Dermis microvascular lymphatic vessel endothelial cell (primary cell): ENCODE data around the gene TESMIN. TPM values are rescaled to one million over a fixed set of nuclear protein-coding genes. Genes with fewer than 3 reads are reported as not detected.
A peak's percentile ranks its signal among the peaks of the same experiment; 100 is the strongest.

Source experiments
- DNase-seq, 2 donors: peaks; one replicate each; pipeline versions ENCODE4 v3.0.0 to v3.0.0-alpha.2; 2010; ENCODE audit warnings: low read depth in 2 of 2
- total RNA-seq: library from RNA; depleted of rRNA; stranded (reverse); fragments of >200 nt; gene quantifications from 2 replicates; pipeline ENCODE4 v1.2.1, GENCODE V29; 2014

TESMIN gene
- total RNA-seq, 1 donor from 2014 or later: 2.1 TPM

GRCh38 chr11:68761801-68762200 lies 10.5 kb upstream of the TESMIN start:
- no peak for DNase-seq

GRCh38 chr11:68759991-68760390 lies 8.7 kb upstream of the TESMIN start:
- DNase-seq: no peak

DNA sequence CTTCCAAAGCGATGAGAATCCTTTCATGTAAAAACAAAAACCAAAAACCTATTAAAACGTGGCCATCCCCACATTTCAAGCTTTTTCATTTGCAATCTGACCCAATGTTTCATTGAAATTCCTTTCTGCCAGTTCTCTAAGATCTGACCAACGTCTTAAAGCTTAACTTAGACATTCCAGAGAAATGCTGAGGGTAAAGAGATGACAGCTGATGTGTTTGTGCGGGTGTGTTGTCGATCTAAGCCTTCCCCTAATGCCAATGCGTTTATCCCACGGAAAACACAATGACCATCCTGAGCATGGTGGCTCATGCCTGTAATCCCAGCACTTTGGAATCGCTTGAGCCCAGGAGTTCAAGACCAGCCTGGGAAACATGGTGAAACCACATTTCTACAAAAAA lies 6.4 kb upstream of the TESMIN start:
- DNase-seq: no peak

DNA sequence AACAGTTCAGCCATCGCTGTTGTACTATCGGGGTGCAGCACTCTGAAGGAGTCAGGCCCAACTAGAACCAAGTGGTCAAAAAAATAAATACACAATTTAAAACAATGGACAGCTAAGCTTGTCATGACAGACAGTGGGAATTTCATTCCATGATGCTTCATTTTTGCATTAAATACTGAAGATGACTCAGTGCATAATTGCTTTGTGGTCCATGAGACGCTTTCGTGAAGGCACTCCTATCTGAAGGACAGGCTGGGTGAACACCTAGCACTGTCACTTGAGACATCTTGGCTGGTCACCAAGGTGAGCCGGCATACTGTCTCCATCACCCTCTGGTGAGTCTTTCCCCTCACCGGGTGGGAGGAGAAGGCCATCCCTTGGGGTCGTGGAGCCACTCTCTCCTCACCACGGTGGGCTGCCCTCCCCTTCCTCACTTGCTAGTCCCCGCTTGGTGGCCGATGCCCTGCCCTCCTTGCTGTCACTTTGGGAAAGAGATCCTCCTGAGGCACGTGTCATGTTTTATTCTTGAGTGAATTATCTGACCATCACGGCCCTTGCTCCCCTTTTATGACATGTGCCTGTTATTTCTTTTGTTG lies 4.9 kb upstream of the TESMIN start:
- no peak for DNase-seq

GRCh38 chr11:68753300-68753699 lies 2.0 kb upstream of the TESMIN start:
- DNase-seq: no peak

DNA sequence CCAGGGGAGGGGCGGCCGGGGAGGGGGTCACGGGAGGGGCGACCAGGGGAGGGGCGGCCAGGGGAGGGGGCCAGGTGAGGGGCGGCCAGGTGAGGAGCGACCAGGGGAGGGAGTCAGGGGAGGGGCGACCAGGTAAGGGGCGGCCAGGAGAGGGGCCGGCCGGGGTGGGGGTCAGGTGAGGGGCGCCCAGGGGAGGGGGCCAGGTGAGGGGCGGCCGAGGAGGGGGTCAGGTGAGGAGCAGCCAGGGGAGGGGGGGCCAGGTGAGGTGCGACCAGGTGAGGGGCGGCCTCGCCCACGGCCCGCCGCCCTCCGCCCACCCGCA lies 355 bp downstream of the TESMIN start:
- DNase-seq: no peak

DNA sequence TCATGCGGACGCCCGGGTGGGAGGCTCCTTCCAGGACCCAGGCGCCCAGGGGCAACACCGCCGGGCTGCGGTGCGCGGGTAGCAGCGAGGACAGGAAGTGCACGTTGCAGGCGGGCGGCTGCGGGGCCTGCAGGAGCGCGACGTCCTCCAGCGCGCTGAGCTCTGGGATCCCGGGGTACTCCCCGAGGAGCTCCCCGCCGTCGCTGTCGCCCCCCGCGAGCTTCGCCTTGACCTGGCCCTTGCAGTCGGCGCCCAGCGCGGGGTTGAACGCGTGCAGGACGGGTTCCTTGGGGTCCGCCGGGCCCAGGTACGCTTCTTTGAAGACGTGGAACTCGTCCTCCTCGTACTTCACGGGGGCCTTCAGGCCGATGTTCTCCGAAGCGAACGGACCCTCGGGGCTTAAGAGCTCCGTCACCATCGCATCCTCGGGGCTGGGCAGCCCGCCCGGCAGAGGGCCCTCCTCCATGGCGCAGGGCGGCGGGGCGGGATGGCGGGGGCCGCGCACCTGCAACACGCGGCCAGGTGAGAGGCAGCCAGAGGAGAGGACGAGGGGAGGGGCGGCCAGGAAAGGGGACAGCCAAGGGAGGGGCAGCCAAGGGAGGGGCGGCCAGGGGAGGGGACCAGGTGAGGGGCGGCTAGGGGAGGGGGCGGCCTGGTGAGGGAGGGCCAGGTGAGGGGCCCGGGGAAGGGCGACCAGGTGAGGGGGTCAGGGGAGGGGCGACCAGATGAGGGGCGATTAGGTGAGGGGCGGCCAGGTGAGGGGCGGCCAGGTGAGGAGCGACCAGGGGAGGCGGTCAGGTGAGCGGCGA lies 921 bp downstream of the TESMIN start:
- peak in 1 of 2 donors; percentile 6 for DNase-seq

DNA sequence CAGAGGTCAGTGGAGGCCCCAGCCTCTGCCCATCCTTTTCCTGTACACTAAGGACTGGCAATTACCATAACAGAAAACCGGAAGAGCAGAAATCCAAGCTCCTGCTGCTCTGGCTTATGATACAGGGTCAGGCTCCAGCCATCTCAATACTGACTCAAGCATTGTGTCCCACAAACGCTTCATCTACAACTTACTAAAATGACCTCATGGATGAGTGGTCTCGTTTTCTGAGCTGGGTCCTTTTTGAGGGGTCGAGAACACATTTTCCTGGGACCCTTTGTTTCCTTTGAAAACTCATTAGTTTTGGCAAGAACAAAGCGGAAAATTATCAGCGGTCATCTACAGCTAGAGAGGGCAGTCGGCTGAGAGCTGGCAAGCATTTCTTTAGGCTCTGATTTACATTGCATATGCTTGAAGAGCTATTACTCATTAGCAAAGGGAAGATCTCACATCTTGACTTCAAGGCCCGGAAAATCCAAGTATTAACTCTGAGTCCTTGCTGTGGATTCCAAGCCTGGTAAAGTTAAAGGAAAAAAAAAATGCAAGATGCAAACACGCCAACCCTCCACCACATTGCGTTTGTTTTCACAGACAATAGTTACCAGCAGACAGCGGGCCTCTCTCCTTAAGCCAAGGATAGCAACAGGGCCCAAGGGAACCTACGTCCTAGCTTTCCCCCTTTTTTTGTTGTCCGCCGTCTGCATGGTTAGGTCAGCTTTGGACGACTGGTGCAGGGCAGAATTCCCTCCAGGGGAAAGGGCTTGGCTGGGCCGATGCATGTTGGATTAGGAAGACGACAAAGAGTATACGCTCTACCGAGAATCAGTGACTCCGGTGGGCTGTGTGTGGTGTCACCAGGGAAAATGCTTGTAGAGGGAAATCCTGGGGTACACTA lies 1.8 kb downstream of the TESMIN start:
- DNase-seq: peak in 1 of 2 donors; percentile 90

DNA sequence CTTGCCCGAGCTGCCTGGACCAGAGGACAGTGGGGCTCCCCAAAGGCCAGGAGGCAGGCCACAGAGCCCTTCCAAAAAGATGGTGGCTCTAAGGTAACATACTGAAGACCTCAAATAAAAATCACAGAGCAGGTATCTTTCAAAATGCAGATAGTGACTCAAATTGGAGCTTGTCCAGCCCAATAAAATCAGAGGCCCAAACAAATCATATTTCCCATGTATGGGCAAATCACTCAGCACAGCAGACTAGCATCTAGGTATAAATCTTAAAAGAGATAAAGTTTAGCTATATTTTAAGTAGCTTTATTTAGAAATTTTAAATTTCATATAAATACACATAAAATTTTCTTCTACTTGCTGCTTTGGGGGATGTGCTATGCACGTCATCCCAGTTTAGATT lies 3.3 kb downstream of the TESMIN start:
- no peak for DNase-seq

DNA sequence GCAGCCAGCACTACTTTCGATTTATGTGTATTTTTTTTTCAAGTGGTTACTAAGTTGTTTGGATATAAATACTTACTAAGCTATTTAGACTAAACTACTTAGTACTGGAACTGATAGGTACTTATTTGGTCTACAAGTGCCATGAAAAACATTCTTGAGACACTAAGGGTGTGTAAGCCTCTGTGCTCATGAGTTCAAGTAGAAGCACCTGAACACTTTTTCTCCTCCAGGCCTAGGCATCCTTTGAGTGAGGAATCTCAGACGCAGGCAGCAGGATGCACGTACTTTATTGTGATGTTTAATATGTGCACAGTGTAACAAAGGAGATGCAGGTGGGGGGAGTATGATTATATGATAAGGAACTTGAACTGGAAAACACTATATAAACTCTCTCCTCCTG lies 7.8 kb downstream of the TESMIN start:
- DNase-seq: no peak

GRCh38 chr11:68741463-68741862 lies 9.9 kb downstream of the TESMIN start:
- DNase-seq: no peak

GRCh38 chr11:68735646-68736045 lies 15.7 kb downstream of the TESMIN start:
- DNase-seq: no peak

GRCh38 chr11:68735125-68735524 lies 16.2 kb downstream of the TESMIN start:
- no peak for DNase-seq

DNA sequence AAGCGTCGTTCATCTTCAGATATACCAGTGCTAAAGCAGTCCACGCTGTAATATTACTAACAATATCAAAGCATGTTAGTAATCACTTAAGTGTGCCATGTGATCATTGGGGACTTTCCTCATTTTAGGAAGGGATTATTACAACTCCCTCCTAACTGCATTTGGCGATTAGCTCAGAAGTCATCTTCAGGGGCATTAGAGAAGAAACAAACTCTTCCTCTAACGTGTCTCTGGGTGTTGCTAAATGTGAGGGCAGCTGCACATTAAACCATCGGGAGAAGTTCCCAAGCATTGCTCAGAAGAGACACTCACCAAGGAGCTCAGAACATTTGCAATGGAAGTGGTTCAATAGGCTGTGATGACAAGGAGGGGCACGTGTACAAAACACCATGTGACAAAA lies 17.2 kb downstream of the TESMIN start:
- no peak for DNase-seq

DNA sequence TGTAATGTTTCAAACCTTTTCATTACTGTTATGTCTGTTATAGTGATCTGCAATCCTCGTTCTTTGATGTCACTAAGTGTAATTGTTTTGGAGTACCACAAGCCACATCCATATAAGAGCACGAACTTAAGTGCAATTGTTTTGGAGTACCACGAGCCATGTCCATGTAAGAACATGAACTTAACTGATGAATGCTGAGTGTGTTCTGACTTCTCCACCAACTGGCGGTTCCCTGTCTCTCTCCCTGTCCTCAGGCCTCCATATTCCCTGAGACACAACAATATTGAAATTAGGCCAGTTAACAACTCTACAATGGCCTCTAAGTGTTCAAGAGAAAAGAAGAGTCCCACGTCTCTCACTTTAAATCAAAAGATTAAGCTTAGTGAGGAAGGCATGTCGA lies 23.5 kb downstream of the TESMIN start:
- DNase-seq: peak in 1 of 2 donors; percentile 11

DNA sequence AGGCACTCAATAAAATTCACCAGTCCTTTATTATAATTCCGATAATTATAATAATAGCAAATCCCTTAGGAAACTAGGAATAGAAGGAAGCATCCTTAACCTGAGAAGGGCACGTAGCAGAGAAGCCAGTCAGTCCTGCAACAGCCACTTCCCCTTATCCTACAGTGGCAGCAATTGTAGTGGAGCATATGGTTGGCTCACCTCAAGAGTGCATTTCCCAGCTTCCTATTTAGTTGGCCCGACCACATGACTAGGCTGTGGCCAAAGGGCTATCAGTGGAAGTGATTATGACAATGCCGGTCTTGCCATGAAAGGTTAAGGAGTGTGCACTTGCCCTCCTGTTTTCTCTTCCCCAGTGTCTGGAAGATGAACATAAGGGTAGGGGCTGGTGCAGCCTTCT lies 27.0 kb downstream of the TESMIN start:
- DNase-seq: no peak

DNA sequence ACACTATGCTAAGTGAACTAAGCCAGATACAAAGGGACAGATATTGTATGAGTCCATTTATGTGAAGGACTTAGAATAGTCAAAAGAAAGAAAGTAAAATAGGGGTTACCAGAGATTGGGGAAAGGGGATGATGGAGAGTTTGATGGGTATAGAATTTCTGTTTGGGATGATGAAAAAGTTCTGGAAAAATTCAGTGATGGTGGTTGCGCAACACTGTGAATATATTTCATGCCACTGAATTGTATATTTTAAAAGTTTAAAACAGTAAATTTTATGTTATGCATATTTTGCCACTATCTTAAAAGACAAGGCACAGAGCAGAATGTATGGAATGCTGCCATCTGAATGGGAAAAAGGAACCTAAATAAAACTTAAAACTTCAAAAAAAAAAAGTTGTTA lies 29.2 kb downstream of the TESMIN start:
- DNase-seq: no peak

- no peak for DNase-seq
These were observed 30.2 kb downstream of the TESMIN start for GRCh38 chr11:68721075-68721474.

GRCh38 chr11:68715456-68716122 lies 35.7 kb downstream of the TESMIN start:
- DNase-seq: no peak

- peak in 1 of 2 donors; percentile 11 for DNase-seq
These were observed 37.1 kb downstream of the TESMIN start for GRCh38 chr11:68714060-68714856.

- no peak for DNase-seq
These were observed 40.2 kb downstream of the TESMIN start for GRCh38 chr11:68711114-68711513.
